ENCODE results near the gene TSPOAP1. TPM values are rescaled to one million over a fixed set of nuclear protein-coding genes. Genes with fewer than 3 reads are reported as not detected.
"Not testable (repeated sequence)": the region's sequence is repeated elsewhere in the genome, so short reads cannot be mapped to it uniquely, and the experiment has no call there.

Gene TSPOAP1
- total RNA-seq, 2 donors from 2014 or later, result 6.1 to 7.9 TPM

GRCh38 chr17:58343131-58343530, 14.5 kb upstream of the TSPOAP1 start:
- intact Hi-C loops (cut with DNase I, micrococcal nuclease), result no loop called here
- ATAC-seq (no peak), DNase-seq (no peak)

- DNase-seq (no peak), ATAC-seq (no peak)
- intact Hi-C loops (cut with DNase I, micrococcal nuclease), result no loop called here
These were observed 13.4 kb upstream of the TSPOAP1 start for GRCh38 chr17:58341861-58342475.

- intact Hi-C loops (cut with DNase I, micrococcal nuclease); DNase-seq; ATAC-seq: not testable (repeated sequence)
These were observed 12.7 kb upstream of the TSPOAP1 start for GRCh38 chr17:58341136-58341860.

- ATAC-seq (no peak), DNase-seq (no peak)
- intact Hi-C loops (cut with DNase I, micrococcal nuclease), result no loop called here
These were observed 11.8 kb upstream of the TSPOAP1 start for GRCh38 chr17:58340405-58340876.

GRCh38 chr17:58339755-58340404, 11.3 kb upstream of the TSPOAP1 start:
- DNase-seq, result no peak
- intact Hi-C loops (cut with DNase I, micrococcal nuclease), result no loop called here
- ATAC-seq, result no peak

- intact Hi-C loops (cut with DNase I, micrococcal nuclease), result no loop called here
- ATAC-seq (peak; percentile 54), DNase-seq (peak; percentile 65 to 70)
These were observed 10.5 kb upstream of the TSPOAP1 start for GRCh38 chr17:58338841-58339754.

GRCh38 chr17:58338454-58338840, 9.9 kb upstream of the TSPOAP1 start:
- ATAC-seq (no peak), DNase-seq (no peak)
- intact Hi-C loops (cut with DNase I, micrococcal nuclease), result no loop called here

GRCh38 chr17:58337600-58338453, 9.2 kb upstream of the TSPOAP1 start:
- intact Hi-C loops (cut with DNase I, micrococcal nuclease), result no loop called here

GRCh38 chr17:58337210-58337599, 8.6 kb upstream of the TSPOAP1 start:
- DNase-seq (no peak), ATAC-seq (no peak)
- intact Hi-C loops (cut with DNase I, micrococcal nuclease), result no loop called here

More at GRCh38 chr17:58337600-58338453, 9.2 kb upstream of the TSPOAP1 start:
- DNase-seq, result peak; percentile 78 to 81
- peak; percentile 53 for ATAC-seq

- ATAC-seq (no peak), DNase-seq (no peak)
- intact Hi-C loops (cut with DNase I, micrococcal nuclease), result no loop called here
These were observed 8.0 kb upstream of the TSPOAP1 start for GRCh38 chr17:58336456-58337209.

GRCh38 chr17:58335779-58336455, 7.3 kb upstream of the TSPOAP1 start:
- peak; percentile 55 for ATAC-seq
- intact Hi-C loops (cut with DNase I, micrococcal nuclease), result no loop called here
- peak in 1 of 2 donors; percentile 59 for DNase-seq

- intact Hi-C loops (cut with DNase I, micrococcal nuclease), result no loop called here
- DNase-seq (no peak), ATAC-seq (no peak)
These were observed 6.6 kb upstream of the TSPOAP1 start for GRCh38 chr17:58335061-58335731.

- ATAC-seq (no peak), DNase-seq (no peak)
- intact Hi-C loops (cut with DNase I, micrococcal nuclease), result no loop called here
These were observed 6.1 kb upstream of the TSPOAP1 start for GRCh38 chr17:58334661-58335060.

GRCh38 chr17:58334256-58334655, 5.7 kb upstream of the TSPOAP1 start:
- intact Hi-C loops (cut with DNase I, micrococcal nuclease), result no loop called here
- ATAC-seq (no peak), DNase-seq (no peak)

GRCh38 chr17:58333736-58334207, 5.2 kb upstream of the TSPOAP1 start:
- intact Hi-C loops (cut with DNase I, micrococcal nuclease), result no loop called here
- no peak for DNase-seq
- no peak for ATAC-seq

All from left colon (tissue), 2 donors.